HEK293 (cell line): ENCODE data around the gene KCNB1.
A peak's percentile ranks its signal among the peaks of the same experiment; 100 is the strongest.

Source experiments
- CTCF ChIA-PET: fragments of 350-600 bp; formaldehyde crosslinking; extraction: SDS; loops from one replicate; lab custom pipeline; 2021; ENCODE audit warnings: antibody characterized with exemption; lab: Yijun Ruan, JAX
- POLR2A ChIA-PET: fragments of 300-600 bp; formaldehyde crosslinking; extraction: SDS; loops from one replicate; lab custom pipeline; 2020; ENCODE audit warnings: antibody characterized with exemption, inconsistent platforms; lab: Yijun Ruan, JAX
- H3K27ac ChIP-seq: fragments of 200-500 bp; sonication (Bioruptor generic); 2 replicates; pipeline ENCODE4 v1.5.1; 2014; ENCODE audit warnings: low read depth, low read length, control low read depth, inconsistent platforms; ENCODE audit errors: extremely low read depth
- H3K36me3 ChIP-seq, 2 experiments: fragments of 200-500 bp in 1 of 2; sonication (Bioruptor generic) in 1 of 2; 1 replicate in 1 of 2; 2 replicates in 1 of 2; pipeline ENCODE4 v1.5.1; 2014 to 2017; ENCODE audit warnings: inconsistent platforms in 2 of 2, low read length in 2 of 2; ENCODE audit not compliant: control insufficient read depth in 2 of 2, insufficient read depth in 1 of 2
- H3K4me1 ChIP-seq: fragments of 200-500 bp; sonication (Bioruptor generic); 2 replicates; pipeline ENCODE4 v1.5.1; 2014; ENCODE audit warnings: mild to moderate bottlenecking, low read length, inconsistent platforms; ENCODE audit not compliant: control insufficient read depth, insufficient read depth
- H3K4me3 ChIP-seq: 2 replicates; pipeline ENCODE4 v1.5.1; 2011; ENCODE audit warnings: low read depth, mild to moderate bottlenecking, control low read depth, low read length, moderate library complexity
- H3K9me3 ChIP-seq: fragments of 200-500 bp; sonication (Bioruptor generic); 2 replicates; pipeline ENCODE4 v1.5.1; 2014; ENCODE audit warnings: low read depth, low read length, inconsistent platforms; ENCODE audit not compliant: control insufficient read depth, insufficient read depth
- EGR2 ChIP-seq: fragments of 450-650 bp; formaldehyde crosslinking; IDR thresholded peaks from 2 replicates; pipeline ENCODE4 v1.5.1; 2016; ENCODE audit warnings: low read depth, missing biosample characterization, missing genetic modification characterization
- GLI2 ChIP-seq: fragments of 450-650 bp; formaldehyde crosslinking; IDR thresholded peaks from 2 replicates; pipeline ENCODE4; 2017; ENCODE audit warnings: missing biosample characterization, missing genetic modification characterization, low read depth, borderline replicate concordance
- HOXA7 ChIP-seq: sonication (generic); formaldehyde crosslinking; IDR thresholded peaks from 2 replicates; pipeline ENCODE4 v1.8.1; 2022; ENCODE audit warnings: missing genetic modification reagents, borderline replicate concordance
- SCRT2 ChIP-seq: fragments of 450-650 bp; formaldehyde crosslinking; IDR thresholded peaks from 2 replicates; pipeline ENCODE4 v1.5.1; 2016; ENCODE audit warnings: missing biosample characterization, missing genetic modification characterization
- ZFHX2 ChIP-seq: fragments of 450-650 bp; formaldehyde crosslinking; conservative IDR thresholded peaks from 2 replicates; pipeline ENCODE4 v1.5.1; 2016; ENCODE audit warnings: missing biosample characterization, missing genetic modification characterization
- ZFP3 ChIP-seq: fragments of 450-650 bp; formaldehyde crosslinking; IDR thresholded peaks from 2 replicates; pipeline ENCODE4 v1.5.1; 2016; ENCODE audit warnings: low read depth, missing biosample characterization, missing genetic modification characterization
- ZNF10 ChIP-seq: fragments of 450-650 bp; formaldehyde crosslinking; IDR thresholded peaks from 2 replicates; pipeline ENCODE4 v1.5.1; 2017; ENCODE audit warnings: missing biosample characterization, missing genetic modification characterization
- ZNF174 ChIP-seq: fragments of 450-650 bp; formaldehyde crosslinking; IDR thresholded peaks from 2 replicates; pipeline ENCODE4 v1.5.0; 2017; ENCODE audit warnings: missing biosample characterization, mild to moderate bottlenecking, missing genetic modification characterization
- ZNF19 ChIP-seq: fragments of 450-650 bp; formaldehyde crosslinking; IDR thresholded peaks from 2 replicates; pipeline ENCODE4; 2016; ENCODE audit warnings: missing biosample characterization, missing genetic modification characterization, low read depth
- ZNF23 ChIP-seq: fragments of 450-650 bp; formaldehyde crosslinking; IDR thresholded peaks from 2 replicates; pipeline ENCODE4 v1.5.1; 2016; ENCODE audit warnings: missing biosample characterization, missing genetic modification characterization, borderline replicate concordance
- ZNF239 ChIP-seq: fragments of 450-650 bp; formaldehyde crosslinking; IDR thresholded peaks from 2 replicates; pipeline ENCODE4 v1.5.1; 2016; ENCODE audit warnings: missing biosample characterization, missing genetic modification characterization
- ZNF266 ChIP-seq: fragments of 450-650 bp; formaldehyde crosslinking; IDR thresholded peaks from 2 replicates; pipeline ENCODE4 v1.5.1; 2016; ENCODE audit warnings: missing biosample characterization, missing genetic modification characterization, low read depth
- ZNF366 ChIP-seq: fragments of 450-650 bp; formaldehyde crosslinking; conservative IDR thresholded peaks from 2 replicates; pipeline ENCODE4 v1.5.1; 2016; ENCODE audit warnings: missing biosample characterization, missing genetic modification characterization
- ZNF621 ChIP-seq: fragments of 450-650 bp; formaldehyde crosslinking; IDR thresholded peaks from 2 replicates; pipeline ENCODE4 v1.5.1; 2017; ENCODE audit warnings: missing biosample characterization, missing genetic modification characterization
- ZNF707 ChIP-seq: fragments of 450-650 bp; formaldehyde crosslinking; IDR thresholded peaks from 2 replicates; pipeline ENCODE4 v1.5.1; 2016; ENCODE audit warnings: missing biosample characterization, missing genetic modification characterization
- ZNF747 ChIP-seq: fragments of 450-650 bp; formaldehyde crosslinking; IDR thresholded peaks from 2 replicates; pipeline ENCODE4 v1.5.1; 2016; ENCODE audit warnings: missing biosample characterization, missing genetic modification characterization
- ZNF785 ChIP-seq: fragments of 450-650 bp; formaldehyde crosslinking; IDR thresholded peaks from 2 replicates; pipeline ENCODE4 v1.5.1; 2016; ENCODE audit warnings: missing biosample characterization, missing genetic modification characterization
- TF ChIP-seq, protein P1 (sequence below): fragments of 450-650 bp; formaldehyde crosslinking; IDR thresholded peaks from 2 replicates; pipeline ENCODE4 v1.5.1; 2016; ENCODE audit warnings: missing biosample characterization, missing genetic modification characterization
- TF ChIP-seq, protein P2 (sequence below): fragments of 450-650 bp; formaldehyde crosslinking; IDR thresholded peaks from 2 replicates; pipeline ENCODE4 v1.5.1; 2016; ENCODE audit warnings: missing biosample characterization, missing genetic modification characterization
- TF ChIP-seq, protein P3 (sequence below): fragments of 450-650 bp; formaldehyde crosslinking; IDR thresholded peaks from 2 replicates; pipeline ENCODE4; 2016; ENCODE audit warnings: missing biosample characterization, missing genetic modification characterization
- TF ChIP-seq, protein P4 (sequence below): fragments of 450-650 bp; formaldehyde crosslinking; IDR thresholded peaks from 2 replicates; pipeline ENCODE4 v1.5.1; 2016; ENCODE audit warnings: missing biosample characterization, missing genetic modification characterization
- TF ChIP-seq, protein P5 (sequence below): fragments of 450-650 bp; formaldehyde crosslinking; IDR thresholded peaks from 2 replicates; pipeline ENCODE4 v1.5.1; 2016; ENCODE audit warnings: missing biosample characterization, missing genetic modification characterization

Gene KCNB1

DNA sequence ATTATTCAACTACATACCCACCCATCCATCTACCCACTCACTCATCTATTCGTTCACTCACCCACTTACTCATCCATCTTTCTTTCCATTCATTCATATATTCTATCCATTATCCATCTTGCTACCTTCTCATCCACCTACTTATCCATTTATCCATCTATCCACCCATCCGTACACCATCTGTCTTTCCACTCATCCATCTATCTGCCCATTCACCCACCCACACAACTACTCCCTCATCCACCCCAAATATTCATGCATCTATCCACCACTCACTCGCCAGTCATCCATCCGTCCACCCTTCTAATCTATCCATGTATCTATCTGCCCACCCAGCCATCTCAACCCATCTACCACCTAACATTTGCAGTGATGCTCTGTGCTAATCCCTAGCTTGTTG, 13.6 kb upstream of the KCNB1 start (continued):
- TF ChIP-seq ZNF23 (tag by site-specific recombination) (no peak), ZNF19 (tag by site-specific recombination) (no peak), ZNF747 (no peak), ZNF239 (tag by site-specific recombination) (0 out of 2 replicates have a peak, but pooled peaks have one; percentile 20), ZNF621 (tag by site-specific recombination) (no peak), ZFP3 (tag by site-specific recombination) (no peak), ZNF174 (tag by site-specific recombination) (no peak), ZFHX2 (tag by site-specific recombination) (peak; percentile 47), ZNF785 (tag by site-specific recombination) (no peak), ZNF266 (tag by site-specific recombination) (no peak), ZNF366 (tag by site-specific recombination) (peak; percentile 66), ZNF10 (no peak), HOXA7 (CRISPR knock-in tag) (no peak), GLI2 (tag by site-specific recombination) (no peak), ZNF707 (no peak), EGR2 (tag by site-specific recombination) (peak; percentile 96)
- TF ChIP-seq, protein P1, sequence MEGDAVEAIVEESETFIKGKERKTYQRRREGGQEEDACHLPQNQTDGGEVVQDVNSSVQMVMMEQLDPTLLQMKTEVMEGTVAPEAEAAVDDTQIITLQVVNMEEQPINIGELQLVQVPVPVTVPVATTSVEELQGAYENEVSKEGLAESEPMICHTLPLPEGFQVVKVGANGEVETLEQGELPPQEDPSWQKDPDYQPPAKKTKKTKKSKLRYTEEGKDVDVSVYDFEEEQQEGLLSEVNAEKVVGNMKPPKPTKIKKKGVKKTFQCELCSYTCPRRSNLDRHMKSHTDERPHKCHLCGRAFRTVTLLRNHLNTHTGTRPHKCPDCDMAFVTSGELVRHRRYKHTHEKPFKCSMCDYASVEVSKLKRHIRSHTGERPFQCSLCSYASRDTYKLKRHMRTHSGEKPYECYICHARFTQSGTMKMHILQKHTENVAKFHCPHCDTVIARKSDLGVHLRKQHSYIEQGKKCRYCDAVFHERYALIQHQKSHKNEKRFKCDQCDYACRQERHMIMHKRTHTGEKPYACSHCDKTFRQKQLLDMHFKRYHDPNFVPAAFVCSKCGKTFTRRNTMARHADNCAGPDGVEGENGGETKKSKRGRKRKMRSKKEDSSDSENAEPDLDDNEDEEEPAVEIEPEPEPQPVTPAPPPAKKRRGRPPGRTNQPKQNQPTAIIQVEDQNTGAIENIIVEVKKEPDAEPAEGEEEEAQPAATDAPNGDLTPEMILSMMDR (tag by site-specific recombination): no peak
- TF ChIP-seq, protein P2, sequence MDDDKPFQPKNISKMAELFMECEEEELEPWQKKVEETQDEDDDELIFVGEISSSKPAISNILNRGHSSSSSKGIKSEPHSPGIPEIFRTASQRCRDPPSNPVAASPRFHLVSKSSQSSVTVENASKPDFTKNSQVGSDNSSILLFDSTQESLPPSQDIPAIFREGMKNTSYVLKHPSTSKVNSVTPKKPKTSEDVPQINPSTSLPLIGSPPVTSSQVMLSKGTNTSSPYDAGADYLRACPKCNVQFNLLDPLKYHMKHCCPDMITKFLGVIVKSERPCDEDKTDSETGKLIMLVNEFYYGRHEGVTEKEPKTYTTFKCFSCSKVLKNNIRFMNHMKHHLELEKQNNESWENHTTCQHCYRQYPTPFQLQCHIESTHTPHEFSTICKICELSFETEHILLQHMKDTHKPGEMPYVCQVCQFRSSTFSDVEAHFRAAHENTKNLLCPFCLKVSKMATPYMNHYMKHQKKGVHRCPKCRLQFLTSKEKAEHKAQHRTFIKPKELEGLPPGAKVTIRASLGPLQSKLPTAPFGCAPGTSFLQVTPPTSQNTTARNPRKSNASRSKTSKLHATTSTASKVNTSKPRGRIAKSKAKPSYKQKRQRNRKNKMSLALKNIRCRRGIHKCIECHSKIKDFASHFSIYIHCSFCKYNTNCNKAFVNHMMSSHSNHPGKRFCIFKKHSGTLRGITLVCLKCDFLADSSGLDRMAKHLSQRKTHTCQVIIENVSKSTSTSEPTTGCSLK (tag by site-specific recombination): 0 out of 2 replicates have a peak, but pooled peaks have one; percentile 51
- TF ChIP-seq, protein P3, sequence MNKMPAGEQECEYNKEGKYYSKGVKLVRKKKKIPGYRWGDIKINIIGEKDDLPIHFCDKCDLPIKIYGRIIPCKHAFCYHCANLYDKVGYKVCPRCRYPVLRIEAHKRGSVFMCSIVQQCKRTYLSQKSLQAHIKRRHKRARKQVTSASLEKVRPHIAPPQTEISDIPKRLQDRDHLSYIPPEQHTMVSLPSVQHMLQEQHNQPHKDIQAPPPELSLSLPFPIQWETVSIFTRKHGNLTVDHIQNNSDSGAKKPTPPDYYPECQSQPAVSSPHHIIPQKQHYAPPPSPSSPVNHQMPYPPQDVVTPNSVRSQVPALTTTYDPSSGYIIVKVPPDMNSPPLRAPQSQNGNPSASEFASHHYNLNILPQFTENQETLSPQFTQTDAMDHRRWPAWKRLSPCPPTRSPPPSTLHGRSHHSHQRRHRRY (tag by site-specific recombination): 0 out of 2 replicates have a peak, but pooled peaks have one; percentile 61
- TF ChIP-seq, protein P4, sequence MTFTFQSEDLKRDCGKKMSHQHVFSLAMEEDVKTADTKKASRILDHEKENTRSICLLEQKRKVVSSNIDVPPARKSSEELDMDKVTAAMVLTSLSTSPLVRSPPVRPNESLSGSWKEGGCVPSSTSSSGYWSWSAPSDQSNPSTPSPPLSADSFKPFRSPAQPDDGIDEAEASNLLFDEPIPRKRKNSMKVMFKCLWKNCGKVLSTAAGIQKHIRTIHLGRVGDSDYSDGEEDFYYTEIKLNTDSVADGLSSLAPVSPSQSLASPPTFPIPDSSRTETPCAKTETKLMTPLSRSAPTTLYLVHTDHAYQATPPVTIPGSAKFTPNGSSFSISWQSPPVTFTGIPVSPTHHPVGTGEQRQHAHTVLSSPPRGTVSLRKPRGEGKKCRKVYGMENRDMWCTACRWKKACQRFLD (tag by site-specific recombination): no peak

DNA sequence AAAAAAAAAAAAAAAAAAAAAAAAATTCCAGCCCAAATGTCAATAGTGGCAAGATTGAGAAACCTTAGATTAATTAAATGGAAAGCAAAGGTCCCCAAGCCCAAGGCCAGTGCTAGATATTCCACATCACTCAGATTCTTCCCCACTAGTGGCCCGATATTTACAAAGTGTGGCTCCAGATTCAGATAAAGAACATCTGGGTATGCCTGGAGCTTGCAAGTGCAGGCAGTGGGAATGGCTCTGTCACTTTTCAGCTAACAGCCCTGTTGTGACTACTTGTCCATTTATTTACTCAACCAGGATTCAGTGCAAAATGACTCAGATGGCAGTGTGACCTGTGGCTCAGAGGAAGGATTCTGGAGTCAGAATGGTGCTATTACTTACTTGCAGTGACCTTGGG, 8.2 kb upstream of the KCNB1 start:
- H3K36me3 ChIP-seq: no peaks in the 10 kb centered on the region
- CTCF ChIA-PET: no interaction called here
- peak; percentile 70 for TF ChIP-seq SCRT2 (tag by site-specific recombination)
- TF ChIP-seq, protein P5, sequence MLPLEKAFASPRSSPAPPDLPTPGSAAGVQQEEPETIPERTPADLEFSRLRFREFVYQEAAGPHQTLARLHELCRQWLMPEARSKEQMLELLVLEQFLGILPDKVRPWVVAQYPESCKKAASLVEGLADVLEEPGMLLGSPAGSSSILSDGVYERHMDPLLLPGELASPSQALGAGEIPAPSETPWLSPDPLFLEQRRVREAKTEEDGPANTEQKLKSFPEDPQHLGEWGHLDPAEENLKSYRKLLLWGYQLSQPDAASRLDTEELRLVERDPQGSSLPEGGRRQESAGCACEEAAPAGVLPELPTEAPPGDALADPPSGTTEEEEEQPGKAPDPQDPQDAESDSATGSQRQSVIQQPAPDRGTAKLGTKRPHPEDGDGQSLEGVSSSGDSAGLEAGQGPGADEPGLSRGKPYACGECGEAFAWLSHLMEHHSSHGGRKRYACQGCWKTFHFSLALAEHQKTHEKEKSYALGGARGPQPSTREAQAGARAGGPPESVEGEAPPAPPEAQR (tag by site-specific recombination): no peak
- TF ChIP-seq, all 188 proteins: peak for 1
- no peak overlapping the region for H3K4me3 ChIP-seq
- POLR2A ChIA-PET: no interaction called here
- no peak overlapping the region for H3K27ac ChIP-seq
- H3K9me3 ChIP-seq: no peaks in the 10 kb centered on the region
- no peaks in the 10 kb centered on the region for H3K4me1 ChIP-seq
